CD4-positive, alpha-beta T cell treated with Interleukin-17A for 4 hours (primary cell): ENCODE results near the gene CHRD.

Source experiments
- DNase-seq: peaks from one replicate; pipeline ENCODE4 v3.0.0-alpha.2; 2020; ENCODE audit warnings: mixed read lengths

Gene CHRD

DNA sequence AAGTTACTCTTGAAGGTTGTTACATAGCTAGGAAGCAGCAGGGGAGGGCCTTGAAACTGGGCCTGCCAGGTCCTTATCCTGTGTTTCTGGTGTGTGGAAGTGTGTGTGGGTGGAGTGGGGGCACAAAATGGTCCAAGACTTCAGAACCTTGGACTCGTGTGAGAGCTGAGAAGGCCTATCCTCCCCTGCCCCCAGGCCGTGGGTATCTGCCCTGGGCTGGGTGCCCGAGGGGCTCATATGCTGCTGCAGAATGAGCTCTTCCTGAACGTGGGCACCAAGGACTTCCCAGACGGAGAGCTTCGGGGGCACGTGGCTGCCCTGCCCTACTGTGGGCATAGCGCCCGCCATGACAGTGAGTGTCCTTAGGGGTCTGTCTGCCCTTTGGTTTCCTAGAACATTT is 4.5 kb downstream of the CHRD start:
- DNase-seq = no peak

DNA sequence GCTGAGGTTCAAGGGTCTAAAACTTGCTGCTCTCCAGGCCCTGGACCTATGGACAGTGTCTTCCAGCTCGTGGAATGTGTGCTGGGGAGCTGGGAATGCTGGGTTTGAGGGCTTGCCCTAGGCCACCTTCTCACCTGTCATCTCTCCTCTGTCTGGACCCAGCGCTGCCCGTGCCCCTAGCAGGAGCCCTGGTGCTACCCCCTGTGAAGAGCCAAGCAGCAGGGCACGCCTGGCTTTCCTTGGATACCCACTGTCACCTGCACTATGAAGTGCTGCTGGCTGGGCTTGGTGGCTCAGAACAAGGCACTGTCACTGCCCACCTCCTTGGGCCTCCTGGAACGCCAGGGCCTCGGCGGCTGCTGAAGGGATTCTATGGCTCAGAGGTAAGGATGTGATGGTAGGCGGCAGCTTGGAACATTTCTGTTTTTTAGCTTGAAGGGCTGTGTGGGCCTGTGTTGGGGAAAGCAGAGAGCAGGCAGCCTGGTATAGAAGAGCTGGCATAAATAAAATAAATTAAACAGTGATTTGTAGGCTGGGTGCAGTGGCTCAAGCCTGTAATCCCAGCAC is 5.1 kb downstream of the CHRD start:
- no peak for DNase-seq

DNA sequence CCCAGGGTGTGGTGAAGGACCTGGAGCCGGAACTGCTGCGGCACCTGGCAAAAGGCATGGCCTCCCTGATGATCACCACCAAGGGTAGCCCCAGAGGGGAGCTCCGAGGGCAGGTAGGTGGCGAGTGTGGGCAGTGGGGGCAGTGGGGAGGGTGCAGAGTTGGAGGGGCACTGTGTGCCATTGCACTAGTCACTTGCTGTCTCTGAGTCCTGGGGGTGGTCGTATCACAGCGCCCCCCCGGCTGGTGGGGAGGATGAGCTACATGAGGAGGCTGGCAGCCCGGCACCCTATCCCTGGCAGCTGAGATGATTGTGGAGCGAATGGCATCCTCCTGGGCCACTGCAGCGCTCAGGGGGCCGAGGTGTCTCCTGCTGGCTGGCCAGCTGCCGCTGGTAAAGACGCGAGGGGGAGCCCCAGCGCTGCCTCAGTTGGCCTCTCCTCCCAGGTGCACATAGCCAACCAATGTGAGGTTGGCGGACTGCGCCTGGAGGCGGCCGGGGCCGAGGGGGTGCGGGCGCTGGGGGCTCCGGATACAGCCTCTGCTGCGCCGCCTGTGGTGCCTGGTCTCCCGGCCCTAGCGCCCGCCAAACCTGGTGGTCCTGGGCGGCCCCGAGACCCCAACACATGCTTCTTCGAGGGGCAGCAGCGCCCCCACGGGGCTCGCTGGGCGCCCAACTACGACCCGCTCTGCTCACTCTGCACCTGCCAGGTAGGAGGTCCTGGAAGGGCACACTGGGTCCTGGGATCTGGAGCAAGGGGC is 6.4 kb downstream of the CHRD start:
- DNase-seq = no peak

DNA sequence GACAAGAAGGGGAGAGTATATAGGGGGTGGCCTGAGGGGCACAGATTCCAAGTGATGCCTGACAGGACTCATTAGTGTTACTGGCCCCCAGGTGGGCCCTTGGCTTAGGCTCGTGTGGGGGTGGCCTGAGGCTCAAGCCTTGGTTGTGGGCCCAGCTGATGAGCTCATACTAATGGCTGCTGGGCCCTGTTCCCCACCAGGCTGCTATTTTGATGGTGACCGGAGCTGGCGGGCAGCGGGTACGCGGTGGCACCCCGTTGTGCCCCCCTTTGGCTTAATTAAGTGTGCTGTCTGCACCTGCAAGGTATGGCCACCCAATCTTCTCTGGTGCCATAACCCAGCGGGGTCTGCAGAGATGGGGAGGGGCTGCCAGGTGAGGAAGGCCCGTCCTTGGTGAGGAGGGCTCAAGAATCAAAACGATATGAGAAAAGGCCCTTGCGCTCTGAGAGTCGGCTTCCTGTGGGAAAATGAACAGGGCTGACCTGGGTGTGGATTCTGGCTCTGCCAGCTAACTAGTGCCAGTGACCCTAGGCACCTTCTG is 7.4 kb downstream of the CHRD start:
- DNase-seq = no peak

DNA sequence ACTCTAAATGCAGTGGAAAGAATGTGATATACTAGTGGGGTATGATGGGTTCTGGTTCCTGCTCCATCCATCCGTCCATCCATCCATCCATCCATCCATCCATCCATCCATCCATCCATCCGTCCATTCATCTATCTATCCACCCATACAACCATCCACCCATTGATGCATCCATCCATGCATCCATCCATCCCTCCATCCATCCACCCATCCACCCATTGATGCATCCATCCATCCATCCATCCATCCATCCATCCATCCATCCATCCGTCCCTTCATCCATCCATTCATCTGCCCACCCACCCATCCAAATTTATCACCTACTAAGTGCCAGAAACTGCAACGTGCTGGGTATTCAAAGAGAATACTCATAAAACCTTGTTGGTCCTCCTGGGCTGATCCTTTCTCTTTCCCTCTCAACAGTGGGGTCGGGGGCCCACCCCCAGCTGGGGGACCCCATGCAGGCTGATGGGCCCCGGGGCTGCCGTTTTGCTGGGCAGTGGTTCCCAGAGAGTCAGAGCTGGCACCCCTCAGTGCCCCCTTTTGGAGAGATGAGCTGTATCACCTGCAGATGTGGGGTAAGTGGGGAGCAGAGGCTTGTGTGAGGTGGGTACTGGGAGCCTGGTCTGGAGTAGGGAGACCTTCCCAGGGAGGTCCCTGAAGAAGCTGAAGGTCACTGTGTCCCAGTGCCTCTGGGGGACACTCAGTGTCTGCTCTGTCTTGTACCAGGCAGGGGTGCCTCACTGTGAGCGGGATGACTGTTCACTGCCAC is 8.5 kb downstream of the CHRD start:
- no peak for DNase-seq

DNA sequence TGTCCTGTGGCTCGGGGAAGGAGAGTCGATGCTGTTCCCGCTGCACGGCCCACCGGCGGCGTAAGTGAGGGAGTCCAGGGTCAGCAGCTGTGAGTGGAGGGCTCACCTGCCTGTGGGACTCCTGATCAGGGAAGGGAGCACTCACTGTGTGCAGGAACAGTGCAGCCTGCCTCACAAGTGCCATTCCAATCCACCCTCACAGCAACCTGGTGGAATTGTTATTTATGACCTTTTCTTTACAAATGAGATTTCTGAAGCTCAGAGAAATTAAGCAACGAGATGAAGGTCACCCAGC is 9.0 kb downstream of the CHRD start:
- DNase-seq = no peak

DNA sequence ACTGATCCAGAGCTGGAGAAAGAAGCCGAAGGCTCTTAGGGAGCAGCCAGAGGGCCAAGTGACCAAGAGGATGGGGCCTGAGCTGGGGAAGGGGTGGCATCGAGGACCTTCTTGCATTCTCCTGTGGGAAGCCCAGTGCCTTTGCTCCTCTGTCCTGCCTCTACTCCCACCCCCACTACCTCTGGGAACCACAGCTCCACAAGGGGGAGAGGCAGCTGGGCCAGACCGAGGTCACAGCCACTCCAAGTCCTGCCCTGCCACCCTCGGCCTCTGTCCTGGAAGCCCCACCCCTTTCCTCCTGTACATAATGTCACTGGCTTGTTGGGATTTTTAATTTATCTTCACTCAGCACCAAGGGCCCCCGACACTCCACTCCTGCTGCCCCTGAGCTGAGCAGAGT is 9.5 kb downstream of the CHRD start:
- no peak for DNase-seq

DNA sequence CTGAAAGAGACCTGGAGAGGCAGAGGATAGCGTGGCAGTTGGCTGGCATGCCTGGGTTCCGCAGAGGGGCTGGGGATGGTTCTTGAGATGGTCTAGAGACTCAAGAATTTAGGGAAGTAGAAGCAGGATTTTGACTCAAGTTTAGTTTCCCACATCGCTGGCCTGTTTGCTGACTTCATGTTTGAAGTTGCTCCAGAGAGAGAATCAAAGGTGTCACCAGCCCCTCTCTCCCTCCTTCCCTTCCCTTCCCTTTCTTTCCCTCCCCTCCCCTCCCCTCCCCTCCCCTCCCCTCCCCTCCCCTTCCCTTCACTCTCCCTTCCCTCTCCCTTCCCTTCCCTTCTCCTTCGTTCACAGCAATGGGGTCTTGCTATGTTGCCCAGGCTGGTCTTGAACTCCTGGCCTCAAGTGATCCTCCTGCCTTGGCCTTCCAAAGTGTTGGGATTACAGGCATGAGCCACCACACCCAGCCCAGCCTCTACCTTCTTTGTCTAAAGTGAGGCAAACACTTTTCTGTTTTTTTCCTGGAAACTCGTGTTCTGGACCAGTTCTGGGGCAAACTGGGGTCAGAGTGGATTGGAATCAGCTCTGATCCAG is 10.2 kb downstream of the CHRD start:
- DNase-seq = no peak

DNA sequence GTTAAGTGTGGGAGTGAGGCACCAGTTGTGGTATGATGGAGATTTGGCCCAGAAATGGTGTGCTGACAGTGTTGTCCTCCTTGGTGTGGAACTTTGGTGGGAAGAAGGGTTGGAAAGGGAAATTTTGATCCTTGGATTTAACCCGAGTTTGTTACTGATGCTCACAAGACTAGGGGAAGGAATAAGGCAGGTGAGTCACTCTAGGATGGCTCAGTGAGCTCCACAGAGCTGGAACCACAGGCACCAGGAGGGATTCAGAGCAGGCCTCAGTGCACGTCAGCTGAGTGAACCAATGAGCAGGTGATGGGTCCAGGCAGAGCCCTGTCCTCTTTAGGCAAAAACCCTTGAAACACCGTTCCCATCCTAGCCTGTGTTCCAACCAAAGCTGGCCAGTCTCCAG is 11.4 kb downstream of the CHRD start:
- no peak for DNase-seq

DNA sequence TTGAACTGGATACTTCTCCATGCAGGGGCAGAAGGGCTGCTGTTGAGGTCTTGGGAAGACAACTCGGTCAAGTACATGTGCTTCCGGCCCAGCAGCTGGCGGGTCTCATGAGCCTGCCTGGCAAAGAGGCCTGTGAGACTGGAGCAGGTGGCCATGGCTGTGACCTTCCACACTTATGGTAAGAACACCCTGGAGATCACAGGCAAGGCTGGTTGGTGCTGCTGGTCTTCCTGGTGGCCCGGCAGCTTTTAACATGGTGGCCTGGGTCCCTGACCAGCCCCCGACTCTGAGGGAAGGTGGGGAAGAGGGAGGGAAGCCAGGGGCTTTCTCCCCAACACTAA is 15.4 kb downstream of the CHRD start:
- DNase-seq = no peak

DNA sequence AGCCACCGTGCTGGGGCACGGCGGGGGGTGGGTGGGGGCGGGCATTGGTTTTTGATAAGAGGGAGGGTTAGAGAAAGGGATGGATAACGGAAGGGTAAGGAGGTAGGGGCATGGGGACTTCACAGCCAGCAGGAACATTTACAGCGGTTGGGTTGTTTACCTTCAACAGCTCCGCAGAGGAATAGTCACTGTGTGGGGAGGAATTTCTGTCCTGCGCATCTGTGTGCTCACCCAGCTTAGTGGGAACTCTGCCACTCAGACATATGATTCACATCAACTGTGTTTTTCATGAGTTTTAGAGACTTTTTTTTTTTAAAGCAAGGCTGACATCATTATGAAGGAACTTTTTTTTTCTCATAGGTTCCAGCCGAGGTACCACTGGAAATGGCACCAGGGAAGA is 19.6 kb downstream of the CHRD start:
- no peak for DNase-seq

DNA sequence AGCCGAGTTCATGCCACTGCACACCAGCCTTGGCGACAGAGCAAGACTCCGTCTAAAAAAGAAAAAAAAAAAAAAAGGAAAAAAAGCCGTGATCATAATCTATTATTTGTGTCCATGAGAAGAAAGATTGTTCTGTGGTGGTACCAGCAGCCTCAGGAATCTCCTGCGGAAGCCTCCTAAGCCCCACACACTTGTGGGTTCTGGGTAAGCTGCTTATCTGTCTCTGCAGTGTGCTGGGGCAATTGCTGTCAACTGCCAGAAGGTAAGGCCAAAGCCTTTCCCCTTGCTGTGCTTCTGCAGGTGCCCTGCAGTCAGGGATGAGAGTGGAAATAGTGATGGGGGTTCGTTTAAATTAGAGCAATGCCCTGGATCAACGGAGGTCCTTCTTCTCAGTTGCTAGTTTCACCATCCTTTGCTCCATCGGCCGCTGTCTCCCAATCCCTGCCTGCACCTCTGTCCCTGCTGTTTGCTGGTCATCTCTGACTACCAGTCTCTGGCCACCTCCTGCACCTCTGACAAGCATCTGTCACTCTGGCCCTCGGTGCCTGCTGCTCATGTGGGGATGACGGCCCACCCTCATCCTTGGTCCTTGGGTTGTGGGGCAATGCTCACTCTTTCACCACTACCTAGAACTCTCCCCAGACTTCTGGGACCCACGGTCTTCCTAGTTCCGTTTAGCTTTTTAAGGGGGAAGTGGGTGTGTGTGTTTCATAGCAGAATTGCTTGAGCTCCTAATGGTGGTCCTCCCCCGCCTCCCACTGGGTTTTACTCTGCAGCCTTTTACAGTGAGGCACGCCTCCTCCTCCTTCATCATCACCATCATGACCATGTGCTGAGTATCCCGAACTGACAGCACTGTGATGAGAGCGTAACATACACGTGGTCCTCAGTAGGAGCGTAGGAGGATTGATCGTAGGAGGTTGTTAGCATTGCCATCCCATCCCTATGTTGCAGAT is 25.5 kb downstream of the CHRD start:
- DNase-seq = no peak

DNA sequence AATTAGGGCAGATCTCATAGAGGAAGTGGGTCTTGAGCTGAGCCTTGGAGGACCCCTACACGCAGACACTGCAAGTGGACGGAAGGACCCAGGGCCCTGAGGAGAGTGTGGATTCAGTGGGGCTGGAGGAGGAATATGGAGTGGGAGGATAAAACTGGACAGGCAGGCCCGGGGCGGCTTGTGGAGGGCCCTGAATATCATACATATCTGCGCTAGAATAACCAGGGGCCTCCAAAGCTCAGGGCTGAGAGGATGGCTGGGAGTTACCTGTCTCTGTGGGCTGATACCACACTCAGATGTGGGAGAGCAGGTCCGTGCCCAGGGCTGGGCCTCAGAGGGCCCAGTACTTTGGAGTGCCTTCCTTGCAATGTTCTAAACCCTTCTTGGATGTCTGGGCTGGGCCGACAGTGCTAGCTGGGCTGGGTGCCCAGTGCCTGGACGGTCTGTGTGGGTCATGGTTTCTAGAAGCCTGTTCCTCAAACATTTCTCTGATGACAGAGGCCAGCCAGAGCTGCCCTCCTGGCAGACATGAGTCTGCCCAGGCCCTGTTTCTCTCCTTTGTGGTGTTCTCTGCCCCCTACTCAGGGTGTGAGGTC is 29.6 kb downstream of the CHRD start:
- no peak for DNase-seq

DNA sequence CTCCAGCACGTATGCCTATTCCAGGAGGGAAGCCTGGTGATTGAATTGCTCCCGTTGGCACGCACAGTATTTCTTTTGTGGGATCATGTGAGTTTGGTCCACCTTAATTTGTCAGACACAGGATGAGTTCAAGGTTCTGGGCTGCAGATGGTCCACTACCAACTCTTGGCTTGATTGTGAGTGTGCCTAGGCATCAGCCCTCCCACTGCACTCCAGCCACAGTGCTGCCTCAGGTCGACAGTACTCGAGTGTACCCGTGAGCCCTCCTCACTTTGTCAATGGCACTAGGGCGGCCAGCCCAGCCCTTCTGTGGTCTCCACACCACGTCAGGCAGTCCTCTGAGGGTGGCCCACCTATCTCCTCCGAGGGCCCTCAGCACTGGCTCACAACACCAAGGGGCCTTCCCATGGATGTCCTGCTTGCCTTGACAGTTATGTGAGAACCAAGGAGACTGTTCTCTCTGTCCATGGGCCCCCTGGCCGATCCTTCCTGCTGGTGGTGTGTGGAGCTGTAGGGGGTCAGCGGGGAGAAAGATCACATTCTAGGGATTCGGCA is 30.2 kb downstream of the CHRD start:
- DNase-seq = no peak

DNA sequence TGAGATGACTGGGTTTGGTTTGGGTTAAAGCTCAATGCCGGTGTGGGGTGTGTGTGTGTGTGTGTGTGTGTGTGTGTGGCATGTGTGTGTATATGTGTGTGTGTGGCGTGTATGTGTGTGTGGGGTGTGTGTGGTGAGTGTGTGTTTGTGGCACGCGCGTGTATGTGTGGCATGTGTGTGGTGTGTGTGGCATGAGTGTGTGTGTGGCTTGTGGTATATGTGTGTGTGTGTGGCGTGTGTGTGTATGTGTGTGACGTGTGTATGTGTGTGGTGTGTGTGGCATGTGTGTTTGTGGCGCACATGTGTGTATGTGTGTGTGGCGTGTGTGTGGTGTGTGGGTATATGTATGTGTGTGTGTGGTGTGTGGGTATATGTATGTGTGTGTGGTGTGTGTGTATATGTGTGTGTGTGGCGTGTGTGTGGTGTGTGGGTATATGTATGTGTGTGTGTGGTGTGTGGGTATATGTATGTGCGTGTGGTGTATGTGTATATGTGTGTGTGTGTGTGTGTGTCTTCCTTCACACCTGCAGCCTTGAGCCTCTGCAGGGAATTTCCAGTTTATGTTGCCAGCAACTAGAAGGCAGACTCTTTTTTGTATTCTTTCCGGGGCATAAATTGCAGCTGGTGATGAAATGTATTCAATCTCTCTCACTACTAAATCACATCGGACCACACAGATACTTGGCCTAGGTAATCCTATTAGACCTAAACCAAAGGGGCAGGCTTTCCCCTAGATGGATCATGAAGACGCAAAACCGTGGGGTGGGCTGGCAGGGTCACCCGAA is 34.8 kb downstream of the CHRD start:
- DNase-seq = no peak

DNA sequence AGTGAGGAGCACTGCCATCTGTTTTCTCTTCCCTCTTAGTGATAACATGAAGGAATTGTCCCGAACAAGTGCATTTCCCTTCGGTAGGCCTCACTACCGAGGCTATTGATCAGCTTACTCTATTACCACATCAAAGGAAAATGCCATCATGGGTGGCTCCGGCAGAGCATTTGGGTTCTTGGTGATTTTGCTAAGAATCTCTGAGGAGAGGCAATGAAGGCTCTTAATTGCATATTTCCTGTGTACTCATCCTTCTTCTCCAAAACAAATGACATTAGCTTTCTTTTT is 35.3 kb downstream of the CHRD start:
- no peak for DNase-seq

DNA sequence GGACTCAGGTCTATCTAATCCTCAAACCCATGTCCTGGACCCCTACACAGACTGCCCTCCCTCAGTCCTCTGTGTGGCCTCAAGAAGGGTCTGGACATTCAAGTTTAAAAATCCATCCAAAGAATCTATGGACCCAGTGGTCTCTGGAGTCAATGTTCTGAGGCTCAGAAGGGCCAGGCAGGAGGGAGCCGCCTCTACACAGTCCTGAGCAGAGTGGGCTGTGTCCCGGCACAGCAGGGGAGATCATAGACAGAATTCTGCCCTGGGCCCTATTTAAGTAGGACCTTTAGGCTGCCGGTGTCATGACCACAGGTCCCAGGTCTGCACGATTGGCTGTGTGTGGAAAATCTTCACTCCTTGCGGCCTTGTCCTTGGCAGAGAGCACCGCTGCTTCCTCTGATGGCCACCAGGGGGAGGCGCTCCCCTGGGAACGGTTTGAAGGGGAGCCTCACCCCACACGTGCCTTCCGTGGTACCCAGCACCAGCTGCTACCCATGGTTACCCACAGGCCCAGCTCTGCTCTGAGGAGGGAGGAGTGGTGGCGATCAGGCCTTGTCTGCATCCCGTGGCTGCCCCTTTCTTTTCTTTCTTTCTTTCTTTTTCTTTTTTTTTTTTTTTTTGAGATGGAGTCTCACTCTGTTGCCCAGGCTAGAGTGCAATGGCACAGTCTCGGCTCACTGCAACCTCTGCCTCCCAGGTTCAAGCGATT is 37.9 kb downstream of the CHRD start:
- peak; percentile 80 for DNase-seq

DNA sequence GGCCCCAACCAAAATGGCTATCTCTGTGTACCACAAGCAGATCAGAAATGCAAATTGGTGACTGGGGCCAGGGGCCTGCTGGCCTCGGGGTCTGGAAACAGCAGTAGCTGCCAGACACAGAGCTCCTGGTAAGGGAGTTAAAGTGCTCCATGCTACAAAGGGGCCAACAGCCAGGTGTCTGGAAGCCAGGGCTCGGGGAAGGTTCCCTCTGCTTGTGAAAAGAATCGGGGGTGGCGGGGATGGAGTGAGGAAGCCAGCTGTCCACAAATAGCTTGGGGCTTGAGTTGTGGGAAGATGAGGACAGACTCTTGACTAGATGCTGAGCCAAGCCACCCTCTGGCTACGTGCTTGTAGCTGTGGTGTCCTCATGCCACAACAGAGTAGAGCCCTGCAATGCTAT is 39.3 kb downstream of the CHRD start:
- DNase-seq = no peak

DNA sequence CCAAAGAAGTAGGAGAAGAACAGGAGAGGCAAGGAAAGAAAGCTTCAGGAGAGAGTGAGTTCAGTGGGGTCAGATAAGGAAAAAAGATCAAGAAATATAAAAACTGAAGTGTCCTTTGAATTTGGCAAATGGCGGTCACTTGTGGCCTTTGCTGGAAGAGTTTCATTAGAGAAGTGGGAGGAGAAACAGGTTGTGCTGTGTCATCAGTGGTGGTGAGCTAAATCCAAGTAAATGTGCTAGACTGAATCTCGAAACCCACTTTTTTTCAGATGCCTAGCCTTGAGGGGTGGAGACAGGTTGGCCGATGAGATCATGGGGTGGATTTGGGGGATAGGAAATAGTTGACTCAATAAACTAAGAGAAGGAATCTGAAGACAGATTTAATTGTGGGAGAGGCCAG is 43.7 kb downstream of the CHRD start:
- DNase-seq = no peak

DNA sequence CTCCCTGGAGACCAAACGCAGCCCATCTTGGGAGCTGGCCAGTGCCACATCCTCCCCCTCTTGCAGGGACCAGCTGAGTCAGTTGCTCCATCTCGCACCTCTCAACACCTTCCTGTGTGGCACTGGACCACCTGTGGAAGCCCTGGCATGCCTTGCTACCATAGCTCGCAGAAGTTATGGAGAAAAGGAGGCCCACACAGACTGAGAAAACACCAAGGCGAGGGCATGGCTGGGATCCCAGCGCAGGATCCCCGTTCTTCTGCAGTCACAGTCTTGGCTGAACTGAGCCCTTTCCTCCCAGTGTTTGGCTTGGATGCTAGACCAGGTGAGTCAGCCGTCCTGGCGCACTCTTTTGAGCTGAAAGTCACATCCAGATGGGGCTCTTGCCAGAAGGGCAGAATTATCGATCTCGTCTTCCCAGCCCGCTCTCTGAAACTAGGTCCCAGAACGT is 46.9 kb downstream of the CHRD start:
- DNase-seq = no peak
